Esophagus muscularis mucosa (tissue), 4 donors: ENCODE results near the gene NCOA3. TPM values are rescaled to one million over a fixed set of nuclear protein-coding genes. Genes with fewer than 3 reads are reported as not detected.

Source experiments
- DNase-seq: peaks from one replicate; pipeline ENCODE4 v3.0.0-alpha.2; 2017; ENCODE audit errors: extremely low spot score
- H3K27ac ChIP-seq, 4 donors: fragments of 200-600 bp; sonication (generic); replicated peaks in 1 of 4; 1 replicate in 3 of 4; 2 replicates in 1 of 4; pipeline ENCODE4 v1.5.1; 2016 to 2019; ENCODE audit warnings: mild to moderate bottlenecking in 1 of 4
- H3K27me3 ChIP-seq, 4 donors: fragments of 200-600 bp; sonication (generic); one replicate each; pipeline versions ENCODE4 v1.5.1 to v1.6.0; 2016 to 2019
- H3K36me3 ChIP-seq, 4 donors: fragments of 200-600 bp; sonication (generic); one replicate each; pipeline ENCODE4 v1.5.1; 2016 to 2019
- H3K4me1 ChIP-seq, 4 donors: fragments of 200-600 bp; sonication (generic); one replicate each; pipeline ENCODE4 v1.5.1; 2016 to 2019
- H3K4me3 ChIP-seq, 4 donors: fragments of 200-600 bp; sonication (generic); 1 replicate in 2 of 4; 2 replicates in 2 of 4; pipeline ENCODE4 v1.5.1; 2016 to 2019; ENCODE audit warnings: mild to moderate bottlenecking in 4 of 4, moderate library complexity in 1 of 4
- H3K9me3 ChIP-seq, 4 donors: fragments of 200-600 bp; sonication (generic); 1 replicate in 3 of 4; 2 replicates in 1 of 4; pipeline ENCODE4 v1.5.1; 2016 to 2019
- CTCF ChIP-seq, 3 experiments: fragments of 200-600 bp in 2 of 3; fragments of 450-650 bp in 1 of 3; sonication (generic) in 2 of 3; IDR thresholded peaks; one replicate each; pipeline ENCODE4 v1.5.1; 2017 to 2019; ENCODE audit warnings: antibody characterized with exemption in 3 of 3, mild to moderate bottlenecking in 2 of 3, moderate library complexity in 1 of 3
- EP300 ChIP-seq: sonication (generic); formaldehyde crosslinking; IDR thresholded peaks from one replicate; pipeline ENCODE4 v1.6.1; 2017; ENCODE audit warnings: antibody characterized with exemption
- POLR2A ChIP-seq: fragments of 450-650 bp; IDR thresholded peaks from one replicate; pipeline ENCODE4 v1.6.1; 2017; ENCODE audit warnings: antibody characterized with exemption, moderate library complexity, mild to moderate bottlenecking, low read depth
- POLR2AphosphoS5 ChIP-seq, 2 donors: sonication (generic); formaldehyde crosslinking; IDR thresholded peaks; one replicate each; pipeline ENCODE4 v1.6.1; 2017; ENCODE audit warnings: antibody characterized with exemption in 2 of 2
- WGBS: methylation state at CpG from one replicate; pipeline ENCODE4 v1.1.5; 2018; 5-methylcytosine and 5-hydroxymethylcytosine counted together
- intact Hi-C: fragments of 100-400 bp; cut with DNase I; formaldehyde crosslinking; loops from one replicate; pipeline ENCODE4 v1.15.1; 2023
- total RNA-seq, 4 donors: library from RNA; depleted of rRNA; stranded (reverse); fragments of >200 nt; gene quantifications; one replicate each; pipeline versions ENCODE4 v1.1.0 to v1.2.1, GENCODE V29; 2016

NCOA3 gene
- total RNA-seq, 4 donors from 2014 or later, result 25.7 to 51.4 (median 35.8) TPM

DNA sequence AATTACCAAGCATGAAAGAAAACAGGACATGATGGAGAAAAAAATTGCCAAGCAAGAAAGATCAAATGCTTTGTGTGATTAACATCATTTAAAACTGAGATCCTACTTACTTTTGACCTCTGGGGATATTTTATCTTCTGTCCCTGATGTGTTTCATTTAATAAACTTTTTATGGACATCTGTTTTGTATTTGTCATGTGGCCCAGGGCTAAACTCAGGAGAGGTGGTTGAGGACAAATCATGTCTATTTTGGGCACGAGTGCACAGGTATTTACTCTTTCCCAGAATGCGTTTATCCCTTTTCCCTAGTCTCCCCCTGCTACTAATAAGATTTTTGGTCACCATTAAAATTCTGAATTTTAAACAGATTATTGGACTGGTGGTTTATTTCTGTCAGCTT is 128.2 kb downstream of the NCOA3 start:
- DNase-seq, result no peak
- intact Hi-C loops, result loop anchor here (10.0 kb wide), 1 partner anchor 875 kb away; no protein-coding TSS in a partner anchor
- Histone ChIP-seq H3K27me3 (no peaks in the 10 kb centered on the region), H3K4me3 (no peak overlapping the region), H3K27ac (no peak overlapping the region), H3K9me3 (no peaks in the 10 kb centered on the region), H3K36me3 (peaks cover 7 to 90% (median 57%) of the 10 kb centered on the region in 4 donors), H3K4me1 (no peaks in the 10 kb centered on the region)
- TF ChIP-seq POLR2AphosphoS5 (IDR thresholded peaks at IDR 0.05) (no peak), POLR2A (no peak), EP300 (no peak), CTCF (IDR thresholded peaks at IDR 0.05) (no peak)
- 73% methylated on average over 2 of the region's 2 CpGs for WGBS

DNA sequence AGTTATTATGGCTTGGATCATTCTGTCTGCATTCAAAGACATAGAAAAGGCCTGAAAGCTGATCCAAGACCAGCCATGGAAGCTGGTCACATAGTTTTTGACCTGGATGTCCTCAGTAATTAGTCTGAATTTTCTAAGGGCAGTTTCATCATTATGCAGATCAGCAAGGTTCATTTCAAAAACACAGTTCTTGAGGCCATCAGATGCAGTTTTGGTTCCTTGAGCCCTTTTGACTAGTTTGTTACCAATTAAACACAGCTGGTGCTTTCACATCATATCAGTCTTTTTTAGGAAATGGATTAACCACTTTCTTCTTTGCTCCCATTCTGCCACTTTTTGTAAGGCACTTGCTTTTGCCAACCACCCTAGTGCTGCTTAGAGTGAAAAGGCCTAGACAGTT is 129.4 kb downstream of the NCOA3 start:
- Histone ChIP-seq H3K27me3 (no peaks in the 10 kb centered on the region), H3K4me3 (no peak overlapping the region), H3K4me1 (no peaks in the 10 kb centered on the region), H3K9me3 (no peaks in the 10 kb centered on the region), H3K27ac (no peak overlapping the region), H3K36me3 (peaks cover 16 to 93% (median 63%) of the 10 kb centered on the region in 4 donors)
- intact Hi-C loops, result no loop called here
- DNase-seq, result no peak
- TF ChIP-seq CTCF (IDR thresholded peaks at IDR 0.05) (no peak), POLR2AphosphoS5 (IDR thresholded peaks at IDR 0.05) (no peak), EP300 (no peak), POLR2A (no peak)

GRCh38 chr20:47635256-47635655 is 133.6 kb downstream of the NCOA3 start:
- H3K4me3 ChIP-seq, result no peak overlapping the region
- peaks cover 31 to 94% (median 68%) of the 10 kb centered on the region in 4 donors for H3K36me3 ChIP-seq
- H3K9me3 ChIP-seq, result no peaks in the 10 kb centered on the region
- TF ChIP-seq CTCF (IDR thresholded peaks at IDR 0.05) (no peak), EP300 (no peak), POLR2AphosphoS5 (IDR thresholded peaks at IDR 0.05) (no peak), POLR2A (no peak)
- 95% methylated on average over 4 of the region's 4 CpGs for WGBS
- no peak overlapping the region for H3K27ac ChIP-seq
- H3K4me1 ChIP-seq, result peaks cover 0 to 8% (median 0%) of the 10 kb centered on the region in 4 donors
- no peak for DNase-seq
- no peaks in the 10 kb centered on the region for H3K27me3 ChIP-seq
- intact Hi-C loops, result no loop called here

DNA sequence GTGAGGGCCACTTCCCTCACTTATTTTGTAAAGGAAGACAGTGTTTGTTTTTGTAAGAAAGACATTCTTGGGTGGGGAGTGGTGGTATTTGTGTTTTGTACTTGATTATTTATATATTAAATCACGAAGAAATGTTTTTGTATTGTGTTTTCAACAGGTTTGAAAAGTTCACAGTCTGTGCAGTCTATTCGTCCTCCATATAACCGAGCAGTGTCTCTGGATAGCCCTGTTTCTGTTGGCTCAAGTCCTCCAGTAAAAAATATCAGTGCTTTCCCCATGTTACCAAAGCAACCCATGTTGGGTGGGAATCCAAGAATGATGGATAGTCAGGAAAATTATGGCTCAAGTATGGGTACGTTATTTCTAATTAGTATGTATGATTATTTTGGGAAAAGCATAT is 137.2 kb downstream of the NCOA3 start:
- Histone ChIP-seq H3K27ac (no peak overlapping the region), H3K4me1 (peaks cover 0 to 8% (median 0%) of the 10 kb centered on the region in 4 donors), H3K27me3 (no peaks in the 10 kb centered on the region), H3K36me3 (peaks cover 43 to 90% (median 78%) of the 10 kb centered on the region in 4 donors), H3K4me3 (no peak overlapping the region), H3K9me3 (no peaks in the 10 kb centered on the region)
- TF ChIP-seq EP300 (no peak), POLR2A (no peak), POLR2AphosphoS5 (IDR thresholded peaks at IDR 0.05) (no peak), CTCF (IDR thresholded peaks at IDR 0.05) (no peak)
- no peak for DNase-seq
- intact Hi-C loops, result no loop called here
- WGBS, result 45% methylated on average over 4 of the region's 4 CpGs

- no peak for DNase-seq
- TF ChIP-seq CTCF (IDR thresholded peaks at IDR 0.05) (no peak), EP300 (no peak), POLR2AphosphoS5 (IDR thresholded peaks at IDR 0.05) (no peak), POLR2A (no peak)
- peaks cover 0 to 8% (median 0%) of the 10 kb centered on the region in 4 donors for H3K4me1 ChIP-seq
- H3K27ac ChIP-seq, result no peak overlapping the region
- peaks cover 31 to 91% (median 69%) of the 10 kb centered on the region in 4 donors for H3K36me3 ChIP-seq
- intact Hi-C loops, result no loop called here
- no peak overlapping the region for H3K4me3 ChIP-seq
- 90% methylated on average over 4 of the region's 4 CpGs for WGBS
- no peaks in the 10 kb centered on the region for H3K27me3 ChIP-seq
- no peaks in the 10 kb centered on the region for H3K9me3 ChIP-seq
Observed at GRCh38 chr20:47642118-47642517, 140.4 kb downstream of the NCOA3 start.
